Measurements from ENCODE around the gene THTPA. TPM values are rescaled to one million over a fixed set of nuclear protein-coding genes. Genes with fewer than 3 reads are reported as not detected.
A peak's percentile ranks its signal among the peaks of the same experiment; 100 is the strongest.

Gene THTPA
- total RNA-seq, 1 experiment from 2014 or later = 20.0 TPM

DNA sequence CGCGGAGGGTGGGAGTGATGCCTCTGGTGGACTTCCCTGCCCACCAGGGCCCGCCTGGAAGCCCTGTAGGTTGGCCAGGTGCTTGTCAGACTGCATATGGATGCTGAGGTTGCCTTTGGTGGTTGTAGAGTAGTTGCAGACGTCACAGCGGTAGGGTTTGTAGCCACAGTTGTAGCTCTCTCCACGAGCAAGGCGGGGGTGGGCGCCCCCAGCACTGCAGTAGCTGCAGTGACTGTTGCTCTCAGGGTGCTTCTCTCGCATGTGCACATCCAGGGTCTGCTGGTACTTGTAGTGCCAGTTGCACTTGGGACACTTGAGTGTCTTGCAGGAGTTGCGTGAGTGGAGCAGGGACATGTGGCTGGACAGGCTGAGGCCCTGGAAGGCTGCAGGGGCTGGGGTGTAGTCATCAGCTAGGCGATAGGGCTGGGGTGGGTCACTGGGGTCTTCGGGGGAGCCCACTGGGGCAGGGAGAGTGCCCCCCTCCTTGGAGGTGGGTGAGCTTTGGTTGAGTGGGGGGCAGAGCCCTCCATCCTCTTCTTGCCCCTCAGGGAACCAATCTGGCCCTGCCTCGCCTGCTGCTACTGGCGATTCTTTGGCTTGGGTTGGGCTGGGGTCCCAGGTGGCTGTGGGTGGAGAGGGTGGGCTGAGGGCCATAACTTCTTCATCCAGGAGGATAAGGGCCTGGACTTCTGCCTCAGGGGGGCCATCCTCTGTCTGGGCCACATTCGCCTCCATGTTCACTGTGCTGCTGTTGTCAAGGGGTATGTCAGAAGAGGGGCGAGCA is 22.2 kb upstream of the THTPA start (continued):
- TF ChIP-seq EMX1 (CRISPR knock-in tag; IDR thresholded peaks at IDR 0.05) = no peak
- TF ChIP-seq ATF1 (CRISPR knock-in tag; IDR thresholded peaks at IDR 0.05) = no peak
- TF ChIP-seq, protein P1, sequence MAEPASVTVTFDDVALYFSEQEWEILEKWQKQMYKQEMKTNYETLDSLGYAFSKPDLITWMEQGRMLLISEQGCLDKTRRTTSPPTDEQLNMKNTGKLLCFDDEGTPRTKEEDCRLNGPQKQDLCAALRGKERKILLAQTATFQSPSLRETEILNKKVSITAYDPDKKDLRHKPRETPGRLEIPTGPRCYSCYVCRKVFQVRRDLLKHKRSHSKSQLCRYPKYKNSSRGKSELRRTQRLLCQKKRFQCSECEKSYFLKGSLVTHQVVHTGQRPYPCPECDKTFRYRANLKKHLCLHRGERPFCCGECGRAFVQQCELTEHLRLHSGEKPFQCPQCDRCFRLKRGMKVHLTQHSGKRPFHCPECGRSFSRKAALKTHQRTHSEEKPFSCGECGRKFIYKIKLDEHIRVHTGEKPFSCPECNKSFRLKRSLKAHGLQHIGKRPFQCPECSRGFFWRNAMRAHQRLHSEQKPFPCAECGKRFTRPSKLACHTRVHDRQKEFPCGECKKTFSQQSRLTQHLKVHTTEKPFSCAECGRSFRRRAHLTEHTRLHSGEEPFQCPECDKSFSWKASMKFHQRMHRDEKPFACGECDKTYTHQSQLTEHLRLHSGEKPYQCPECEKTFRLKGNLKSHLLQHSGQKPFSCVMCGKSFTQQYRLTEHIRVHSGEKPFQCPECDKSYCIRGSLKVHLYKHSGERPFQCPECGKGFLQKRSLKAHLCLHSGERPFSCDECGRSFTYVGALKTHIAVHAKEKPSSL (CRISPR knock-in tag; conservative IDR thresholded peaks at IDR 0.05) = no peak
- no peak for TF ChIP-seq TCF7 (CRISPR knock-in tag; IDR thresholded peaks at IDR 0.05; ENCODE audit: low read depth)
- TF ChIP-seq, protein P2, sequence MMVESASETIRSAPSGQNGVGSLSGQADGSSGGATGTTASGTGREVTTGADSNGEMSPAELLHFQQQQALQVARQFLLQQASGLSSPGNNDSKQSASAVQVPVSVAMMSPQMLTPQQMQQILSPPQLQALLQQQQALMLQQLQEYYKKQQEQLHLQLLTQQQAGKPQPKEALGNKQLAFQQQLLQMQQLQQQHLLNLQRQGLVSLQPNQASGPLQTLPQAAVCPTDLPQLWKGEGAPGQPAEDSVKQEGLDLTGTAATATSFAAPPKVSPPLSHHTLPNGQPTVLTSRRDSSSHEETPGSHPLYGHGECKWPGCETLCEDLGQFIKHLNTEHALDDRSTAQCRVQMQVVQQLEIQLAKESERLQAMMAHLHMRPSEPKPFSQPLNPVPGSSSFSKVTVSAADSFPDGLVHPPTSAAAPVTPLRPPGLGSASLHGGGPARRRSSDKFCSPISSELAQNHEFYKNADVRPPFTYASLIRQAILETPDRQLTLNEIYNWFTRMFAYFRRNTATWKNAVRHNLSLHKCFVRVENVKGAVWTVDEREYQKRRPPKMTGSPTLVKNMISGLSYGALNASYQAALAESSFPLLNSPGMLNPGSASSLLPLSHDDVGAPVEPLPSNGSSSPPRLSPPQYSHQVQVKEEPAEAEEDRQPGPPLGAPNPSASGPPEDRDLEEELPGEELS (CRISPR knock-in tag; IDR thresholded peaks at IDR 0.05) = no peak
- no peak for TF ChIP-seq JUN (CRISPR knock-in tag; IDR thresholded peaks at IDR 0.05)
- no peak for TF ChIP-seq ZNF121 (CRISPR knock-in tag; IDR thresholded peaks at IDR 0.05)
- TF ChIP-seq ZNF416 (CRISPR knock-in tag; IDR thresholded peaks at IDR 0.05) = no peak
- TF ChIP-seq ESRRA (CRISPR knock-in tag; IDR thresholded peaks at IDR 0.05; ENCODE audit: borderline replicate concordance) = no peak
- TF ChIP-seq, protein P3, sequence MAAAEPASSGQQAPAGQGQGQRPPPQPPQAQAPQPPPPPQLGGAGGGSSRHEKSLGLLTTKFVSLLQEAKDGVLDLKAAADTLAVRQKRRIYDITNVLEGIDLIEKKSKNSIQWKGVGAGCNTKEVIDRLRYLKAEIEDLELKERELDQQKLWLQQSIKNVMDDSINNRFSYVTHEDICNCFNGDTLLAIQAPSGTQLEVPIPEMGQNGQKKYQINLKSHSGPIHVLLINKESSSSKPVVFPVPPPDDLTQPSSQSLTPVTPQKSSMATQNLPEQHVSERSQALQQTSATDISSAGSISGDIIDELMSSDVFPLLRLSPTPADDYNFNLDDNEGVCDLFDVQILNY (CRISPR knock-in tag; IDR thresholded peaks at IDR 0.05) = no peak
- TF ChIP-seq RELA (CRISPR knock-in tag; IDR thresholded peaks at IDR 0.05; ENCODE audit: borderline replicate concordance) = no peak
- TF ChIP-seq, protein P4, sequence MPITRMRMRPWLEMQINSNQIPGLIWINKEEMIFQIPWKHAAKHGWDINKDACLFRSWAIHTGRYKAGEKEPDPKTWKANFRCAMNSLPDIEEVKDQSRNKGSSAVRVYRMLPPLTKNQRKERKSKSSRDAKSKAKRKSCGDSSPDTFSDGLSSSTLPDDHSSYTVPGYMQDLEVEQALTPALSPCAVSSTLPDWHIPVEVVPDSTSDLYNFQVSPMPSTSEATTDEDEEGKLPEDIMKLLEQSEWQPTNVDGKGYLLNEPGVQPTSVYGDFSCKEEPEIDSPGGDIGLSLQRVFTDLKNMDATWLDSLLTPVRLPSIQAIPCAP (CRISPR knock-in tag; IDR thresholded peaks at IDR 0.05) = no peak
- no peak for TF ChIP-seq TEAD4 (CRISPR knock-in tag; IDR thresholded peaks at IDR 0.05)

DNA sequence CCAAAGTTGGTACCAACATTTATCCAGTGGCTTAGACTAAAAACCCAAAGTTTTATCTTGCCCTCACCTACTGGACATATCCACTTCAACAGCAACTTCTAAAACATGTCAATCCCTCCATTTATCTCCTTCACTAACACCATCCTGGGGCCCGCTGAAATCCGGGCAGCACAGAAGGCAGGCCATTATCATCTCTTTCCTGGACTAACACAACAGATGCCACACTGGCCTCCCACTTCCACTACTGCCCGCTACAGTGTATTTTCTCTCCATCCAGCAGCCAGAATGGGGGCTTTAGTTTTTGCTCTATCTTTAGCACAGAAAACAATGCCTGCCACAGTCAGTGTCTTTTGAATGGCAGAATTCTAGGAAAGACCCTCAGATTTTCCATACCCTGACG is 20.1 kb upstream of the THTPA start:
- POLR2A ChIA-PET = interaction anchor here (2.8 to 5.5 kb wide), 6 partner anchors 7 to 52 kb away, joined by 14 to 102 read pairs (median 61); partner anchors contain the start of genes THTPA and ZFHX2
- H3K27ac Mint-ChIP-seq = peak overlapping the region; percentile 59
- TF ChIP-seq JAZF1 (CRISPR knock-in tag; IDR thresholded peaks at IDR 0.05) = no peak
- TF ChIP-seq IRF2 (CRISPR knock-in tag; IDR thresholded peaks at IDR 0.05; ENCODE audit: borderline replicate concordance, low read depth) = no peak
- TF ChIP-seq, protein P5, sequence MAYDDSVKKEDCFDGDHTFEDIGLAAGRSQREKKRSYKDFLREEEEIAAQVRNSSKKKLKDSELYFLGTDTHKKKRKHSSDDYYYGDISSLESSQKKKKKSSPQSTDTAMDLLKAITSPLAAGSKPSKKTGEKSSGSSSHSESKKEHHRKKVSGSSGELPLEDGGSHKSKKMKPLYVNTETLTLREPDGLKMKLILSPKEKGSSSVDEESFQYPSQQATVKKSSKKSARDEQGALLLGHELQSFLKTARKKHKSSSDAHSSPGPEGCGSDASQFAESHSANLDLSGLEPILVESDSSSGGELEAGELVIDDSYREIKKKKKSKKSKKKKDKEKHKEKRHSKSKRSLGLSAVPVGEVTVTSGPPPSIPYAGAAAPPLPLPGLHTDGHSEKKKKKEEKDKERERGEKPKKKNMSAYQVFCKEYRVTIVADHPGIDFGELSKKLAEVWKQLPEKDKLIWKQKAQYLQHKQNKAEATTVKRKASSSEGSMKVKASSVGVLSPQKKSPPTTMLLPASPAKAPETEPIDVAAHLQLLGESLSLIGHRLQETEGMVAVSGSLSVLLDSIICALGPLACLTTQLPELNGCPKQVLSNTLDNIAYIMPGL (CRISPR knock-in tag; IDR thresholded peaks at IDR 0.05) = no peak
- TF ChIP-seq, protein P6, sequence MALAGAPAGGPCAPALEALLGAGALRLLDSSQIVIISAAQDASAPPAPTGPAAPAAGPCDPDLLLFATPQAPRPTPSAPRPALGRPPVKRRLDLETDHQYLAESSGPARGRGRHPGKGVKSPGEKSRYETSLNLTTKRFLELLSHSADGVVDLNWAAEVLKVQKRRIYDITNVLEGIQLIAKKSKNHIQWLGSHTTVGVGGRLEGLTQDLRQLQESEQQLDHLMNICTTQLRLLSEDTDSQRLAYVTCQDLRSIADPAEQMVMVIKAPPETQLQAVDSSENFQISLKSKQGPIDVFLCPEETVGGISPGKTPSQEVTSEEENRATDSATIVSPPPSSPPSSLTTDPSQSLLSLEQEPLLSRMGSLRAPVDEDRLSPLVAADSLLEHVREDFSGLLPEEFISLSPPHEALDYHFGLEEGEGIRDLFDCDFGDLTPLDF (CRISPR knock-in tag; IDR thresholded peaks at IDR 0.05) = no peak
- TF ChIP-seq ATF1 (CRISPR knock-in tag; IDR thresholded peaks at IDR 0.05) = no peak
- TF ChIP-seq ZNF317 (CRISPR knock-in tag; IDR thresholded peaks at IDR 0.05; ENCODE audit: borderline replicate concordance, low read depth) = no peak
- CTCF ChIA-PET = interaction anchor here (1.5 to 7.1 kb wide), 6 partner anchors 8 to 93 kb away, joined by 3 to 181 read pairs (median 19); no protein-coding TSS in a partner anchor
- no peaks in the 10 kb centered on the region; the same call in 1 of the 2 replicates for H3K27me3 Mint-ChIP-seq (ENCODE audit: low read depth)
- peaks cover 51% of the 10 kb centered on the region for H3K4me1 Mint-ChIP-seq
- H3K36me3 Mint-ChIP-seq = peaks cover 39% of the 10 kb centered on the region
- ATAC-seq (no peak), DNase-seq (ENCODE audit: low spot score) (no peak)
- no peak overlapping the region for H3K4me3 Mint-ChIP-seq
- no peaks in the 10 kb centered on the region for H3K9me3 Mint-ChIP-seq
